ENCODE data around the gene NCK2.
"Not testable (repeated sequence)": the region's sequence is repeated elsewhere in the genome, so short reads cannot be mapped to it uniquely, and the experiment has no call there.

Gene NCK2

GRCh38 chr2:105766300-105766866 lies 21.7 kb downstream of the NCK2 start:
- Histone ChIP-seq H3K4me3 (ENCODE audit: low read depth, low read length) (no peak overlapping the region), H3K79me2 (peaks cover 9% of the 10 kb centered on the region), H3K36me3 (ENCODE audit: control insufficient read depth, insufficient read depth, low read length) (no peaks in the 10 kb centered on the region), H3K27me3 (ENCODE audit: control insufficient read depth, insufficient read depth, low read length) (no peaks in the 10 kb centered on the region), H3K9ac (no peak overlapping the region), H3K4me1 (peaks cover 3% of the 10 kb centered on the region), H3K27ac (no peak overlapping the region), H2AFZ (no peak overlapping the region), H3K9me3 (ENCODE audit: control insufficient read depth, low read length) (no peaks in the 10 kb centered on the region), H3K4me2 (ENCODE audit: low read length) (no peak overlapping the region)
- no peak for TF ChIP-seq CTCF (IDR thresholded peaks at IDR 0.05)

- H3K4me1 ChIP-seq, result peaks cover 9% of the 10 kb centered on the region
- no peaks in the 10 kb centered on the region for H3K36me3 ChIP-seq (ENCODE audit: control insufficient read depth, insufficient read depth, low read length)
- H3K4me2 ChIP-seq (ENCODE audit: low read length), result no peak overlapping the region
- H3K79me2 ChIP-seq, result peaks cover 4% of the 10 kb centered on the region
- H3K27ac ChIP-seq, result no peak overlapping the region
- no peaks in the 10 kb centered on the region for H3K9me3 ChIP-seq (ENCODE audit: control insufficient read depth, low read length)
- H2AFZ ChIP-seq, result no peak overlapping the region
- no peaks in the 10 kb centered on the region for H3K27me3 ChIP-seq (ENCODE audit: control insufficient read depth, insufficient read depth, low read length)
- H3K9ac ChIP-seq, result no peak overlapping the region
- no peak for TF ChIP-seq CTCF (IDR thresholded peaks at IDR 0.05)
- H3K4me3 ChIP-seq (ENCODE audit: low read depth, low read length), result no peak overlapping the region
These were observed 23.5 kb downstream of the NCK2 start for GRCh38 chr2:105768176-105768575.

- Histone ChIP-seq H3K36me3 (ENCODE audit: control insufficient read depth, insufficient read depth, low read length) (no peaks in the 10 kb centered on the region), H3K9me3 (ENCODE audit: control insufficient read depth, low read length) (no peaks in the 10 kb centered on the region), H3K79me2 (peaks cover 4% of the 10 kb centered on the region), H3K4me1 (peaks cover 9% of the 10 kb centered on the region), H3K4me3 (ENCODE audit: low read depth, low read length) (no peak overlapping the region), H2AFZ (no peak overlapping the region), H3K27me3 (ENCODE audit: control insufficient read depth, insufficient read depth, low read length) (no peaks in the 10 kb centered on the region), H3K4me2 (ENCODE audit: low read length) (no peak overlapping the region), H3K27ac (no peak overlapping the region), H3K9ac (no peak overlapping the region)
- no peak for TF ChIP-seq CTCF (IDR thresholded peaks at IDR 0.05)
These were observed 24.3 kb downstream of the NCK2 start for GRCh38 chr2:105768961-105769452.

- H3K27ac ChIP-seq, result no peak overlapping the region
- no peak overlapping the region for H2AFZ ChIP-seq
- H3K9ac ChIP-seq, result no peak overlapping the region
- H3K79me2 ChIP-seq, result peaks cover 9% of the 10 kb centered on the region
- TF ChIP-seq CTCF (IDR thresholded peaks at IDR 0.05), result no peak
- H3K27me3 ChIP-seq (ENCODE audit: control insufficient read depth, insufficient read depth, low read length), result no peaks in the 10 kb centered on the region
- no peak overlapping the region for H3K4me2 ChIP-seq (ENCODE audit: low read length)
- no peaks in the 10 kb centered on the region for H3K9me3 ChIP-seq (ENCODE audit: control insufficient read depth, low read length)
- H3K36me3 ChIP-seq (ENCODE audit: control insufficient read depth, insufficient read depth, low read length), result no peaks in the 10 kb centered on the region
- H3K4me3 ChIP-seq (ENCODE audit: low read depth, low read length), result no peak overlapping the region
- peaks cover 9% of the 10 kb centered on the region for H3K4me1 ChIP-seq
These were observed 24.8 kb downstream of the NCK2 start for GRCh38 chr2:105769504-105769903.

GRCh38 chr2:105770149-105770548 lies 25.4 kb downstream of the NCK2 start:
- Histone ChIP-seq H3K4me2 (ENCODE audit: low read length) (no peak overlapping the region), H3K27me3 (ENCODE audit: control insufficient read depth, insufficient read depth, low read length) (no peaks in the 10 kb centered on the region), H3K9ac (no peak overlapping the region), H3K27ac (no peak overlapping the region), H3K36me3 (ENCODE audit: control insufficient read depth, insufficient read depth, low read length) (no peaks in the 10 kb centered on the region), H3K79me2 (peaks cover 9% of the 10 kb centered on the region), H2AFZ (no peak overlapping the region), H3K4me3 (ENCODE audit: low read depth, low read length) (no peak overlapping the region), H3K9me3 (ENCODE audit: control insufficient read depth, low read length) (no peaks in the 10 kb centered on the region), H3K4me1 (peaks cover 9% of the 10 kb centered on the region)
- TF ChIP-seq CTCF (IDR thresholded peaks at IDR 0.05), result no peak

GRCh38 chr2:105771291-105771690 lies 26.6 kb downstream of the NCK2 start:
- H3K9me3 ChIP-seq (ENCODE audit: control insufficient read depth, low read length); H3K4me2 ChIP-seq (ENCODE audit: low read length); H3K9ac ChIP-seq; H3K4me3 ChIP-seq (ENCODE audit: low read depth, low read length); H3K36me3 ChIP-seq (ENCODE audit: control insufficient read depth, insufficient read depth, low read length); H3K27me3 ChIP-seq (ENCODE audit: control insufficient read depth, insufficient read depth, low read length): not testable (repeated sequence)
- Histone ChIP-seq H3K79me2 (peaks cover 18% of the 10 kb centered on the region), H3K4me1 (peaks cover 12% of the 10 kb centered on the region), H2AFZ (peak overlapping the region; percentile 38), H3K27ac (peak overlapping the region; percentile 4)
